Glomerular visceral epithelial cell (primary cell): ENCODE measurements around the gene MRPL58.
A peak's percentile ranks its signal among the peaks of the same experiment; 100 is the strongest.
"Not testable (repeated sequence)": the region's sequence is repeated elsewhere in the genome, so short reads cannot be mapped to it uniquely, and the experiment has no call there.

Experiments
- DNase-seq: peaks from one replicate; pipeline ENCODE4 v3.0.0-alpha.2; 2016; ENCODE audit errors: extremely low spot score

MRPL58 gene

DNA sequence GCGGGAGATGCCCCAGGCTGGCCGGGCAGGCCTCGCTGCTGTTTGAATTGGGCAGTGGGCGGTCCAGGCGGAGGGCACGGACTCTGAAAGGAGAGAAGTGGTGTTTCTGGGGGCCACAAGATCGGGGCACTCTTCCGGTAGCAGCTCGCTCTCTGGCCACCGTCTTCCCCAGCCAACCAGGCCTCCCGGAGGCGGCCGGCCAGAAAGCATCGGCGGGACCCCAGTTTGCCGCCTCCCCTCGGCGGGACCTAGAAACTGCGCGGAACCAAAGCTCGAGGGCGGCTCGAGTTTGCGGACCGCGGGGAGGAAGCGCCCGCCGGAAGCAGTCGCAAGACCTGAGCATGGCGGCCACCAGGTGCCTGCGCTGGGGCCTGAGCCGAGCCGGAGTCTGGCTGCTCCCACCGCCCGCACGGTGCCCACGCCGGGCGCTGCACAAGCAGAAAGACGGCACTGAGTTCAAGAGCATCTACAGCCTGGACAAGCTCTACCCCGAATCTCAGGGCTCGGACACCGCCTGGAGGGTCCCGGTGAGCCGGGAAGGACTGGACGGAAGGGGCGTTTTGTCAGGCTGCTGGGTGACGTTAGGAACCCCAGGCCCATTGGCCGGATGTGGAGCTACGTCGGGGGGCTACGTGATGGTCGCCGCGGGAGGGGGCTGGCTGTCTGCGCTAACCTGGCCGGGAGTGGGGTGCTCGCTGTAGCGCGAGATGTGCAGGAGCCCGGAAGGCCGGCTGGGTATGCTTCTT, at the start of gene MRPL58:
Gene MRPL58, plus strand, starts transcription at position 325 of the 746 bp plus-strand sequence. Its CDS starts 17 bp downstream, at position 342.
- peak; percentile 93 for DNase-seq

DNA sequence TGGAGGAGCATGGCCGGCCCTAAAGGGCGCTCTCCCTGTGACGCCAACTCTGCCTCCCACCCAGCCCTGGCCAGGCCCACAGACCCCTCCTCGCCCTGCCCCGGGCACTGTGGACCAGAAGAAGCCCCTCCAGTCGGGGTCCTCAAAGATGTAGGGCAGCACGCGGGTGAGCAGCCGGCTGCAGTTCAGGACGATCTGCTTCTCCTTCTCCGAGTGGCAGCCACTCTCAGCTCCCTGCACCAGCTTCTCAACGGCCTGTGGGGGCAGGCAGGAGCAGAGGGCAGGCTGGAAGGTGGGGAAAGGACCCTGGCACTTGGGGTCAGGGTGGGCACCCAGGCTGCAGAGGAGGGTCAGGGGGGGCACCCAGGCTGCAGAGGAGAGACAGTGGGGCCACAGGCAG, 48.8 kb upstream of the MRPL58 start:
- DNase-seq, result no peak

DNA sequence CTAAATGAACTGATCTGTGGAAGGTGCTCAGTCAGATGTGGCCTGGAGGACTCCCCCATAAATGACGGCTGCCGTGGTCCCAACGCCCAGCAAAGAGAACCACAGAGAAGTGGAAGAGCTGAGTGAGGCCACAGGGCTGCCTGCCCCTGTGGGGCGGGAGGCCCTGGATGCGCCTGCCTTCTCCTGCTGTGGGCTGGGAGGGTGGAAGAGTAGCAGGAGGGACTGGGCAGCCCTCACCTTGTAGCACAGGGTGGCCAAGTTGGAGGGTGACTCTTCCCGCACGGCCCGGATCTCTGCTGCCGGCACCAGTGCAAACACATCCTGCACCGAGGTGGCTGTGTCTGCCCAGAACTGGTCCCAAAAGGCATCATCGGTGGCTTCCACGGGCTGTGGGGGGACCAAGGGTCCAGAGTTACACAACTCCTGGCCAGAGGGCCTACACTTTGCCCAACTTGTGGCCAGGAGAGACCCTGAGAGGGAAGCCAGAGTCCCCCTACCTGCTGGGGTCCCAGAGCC, 48.2 kb upstream of the MRPL58 start:
- no peak for DNase-seq

DNA sequence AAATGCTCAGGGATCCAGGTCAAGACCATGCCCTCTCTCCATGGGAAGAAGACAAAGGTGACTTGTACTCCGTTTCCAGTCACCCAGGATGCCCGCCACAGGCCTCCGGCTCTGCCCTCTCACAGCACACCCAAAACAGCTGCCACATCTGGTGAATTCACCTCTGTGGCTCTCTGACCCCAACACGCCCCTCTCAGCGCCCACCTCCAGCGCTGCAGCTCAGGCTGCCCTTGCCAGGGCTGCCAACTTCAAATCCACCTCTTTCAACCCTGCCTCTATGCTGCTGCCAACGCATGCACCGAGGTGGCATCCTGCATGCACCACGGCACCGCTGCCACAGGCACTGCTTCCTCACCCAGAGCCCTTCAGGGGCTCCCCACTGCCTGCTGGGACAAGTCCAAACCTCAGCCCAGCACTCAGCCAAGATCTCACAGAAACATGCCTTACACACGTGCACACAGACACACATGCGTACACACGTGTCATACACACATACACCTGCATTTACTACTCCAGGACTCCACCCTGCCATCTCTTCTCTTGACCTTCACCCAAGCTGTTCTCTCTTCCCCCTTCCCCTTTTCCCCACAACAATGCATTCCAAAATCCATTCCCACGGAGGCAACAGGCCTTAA, 47.4 kb upstream of the MRPL58 start:
- DNase-seq, result no peak

DNA sequence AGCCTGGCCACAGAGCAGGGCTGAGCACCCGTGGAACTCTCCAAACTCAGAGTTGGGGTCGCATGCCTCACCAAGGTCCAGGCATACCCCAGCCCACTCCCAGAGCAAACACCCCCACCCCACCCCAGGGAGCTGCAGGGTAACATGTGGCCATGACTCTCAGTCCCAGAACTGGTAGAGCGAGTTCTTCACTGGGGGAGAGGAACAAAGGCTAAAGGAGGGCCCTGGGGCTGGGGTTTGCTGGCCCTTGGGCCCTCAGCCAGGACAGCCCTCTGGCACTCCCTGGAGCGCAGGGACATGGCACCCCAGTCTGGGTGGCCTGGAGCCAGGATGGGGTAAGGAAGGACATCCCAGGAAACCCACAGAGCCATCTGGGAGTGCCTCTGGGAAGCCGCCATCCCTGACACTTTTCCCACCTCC, 44.1 kb upstream of the MRPL58 start:
- DNase-seq, result no peak

DNA sequence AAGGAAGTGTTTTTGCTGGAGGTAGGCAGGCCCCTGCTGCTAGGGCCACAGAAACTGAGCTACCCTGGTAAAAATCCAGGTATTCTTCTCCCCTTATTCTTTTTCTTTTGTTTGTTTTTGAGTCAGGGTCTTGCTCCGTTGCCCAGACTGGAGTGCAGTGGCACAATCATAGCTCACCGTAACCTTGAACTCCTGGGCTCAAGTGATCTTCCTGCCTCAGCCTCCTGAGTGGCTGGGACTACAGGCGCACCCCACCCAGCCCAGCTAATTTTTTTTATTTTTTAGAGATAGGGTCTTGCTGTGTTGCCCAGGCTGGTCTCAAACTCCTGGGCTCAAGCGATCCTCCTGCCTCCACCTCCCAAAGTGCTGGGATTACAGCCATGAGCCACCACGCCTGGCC, 43.0 kb upstream of the MRPL58 start:
- DNase-seq, result not testable (repeated sequence)

DNA sequence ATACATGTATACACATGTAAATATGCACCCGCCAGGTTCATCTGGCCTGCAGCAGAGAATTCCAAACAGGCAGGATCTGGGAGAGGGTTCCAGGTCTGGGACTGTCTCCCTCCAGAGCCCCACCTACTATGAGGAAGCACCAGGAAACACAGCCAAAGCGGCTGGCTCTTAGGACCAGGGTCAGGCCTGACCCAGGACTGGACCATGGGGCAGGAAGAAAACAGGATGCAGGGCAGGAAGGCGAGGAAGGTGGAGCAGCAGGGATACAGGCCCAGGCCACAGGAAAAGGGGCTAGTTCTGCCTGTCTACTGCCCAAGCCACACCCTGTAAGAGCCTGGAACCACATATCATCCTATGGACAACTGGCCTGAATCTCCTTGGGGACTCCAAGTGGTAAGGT, 42.1 kb upstream of the MRPL58 start:
- no peak for DNase-seq

DNA sequence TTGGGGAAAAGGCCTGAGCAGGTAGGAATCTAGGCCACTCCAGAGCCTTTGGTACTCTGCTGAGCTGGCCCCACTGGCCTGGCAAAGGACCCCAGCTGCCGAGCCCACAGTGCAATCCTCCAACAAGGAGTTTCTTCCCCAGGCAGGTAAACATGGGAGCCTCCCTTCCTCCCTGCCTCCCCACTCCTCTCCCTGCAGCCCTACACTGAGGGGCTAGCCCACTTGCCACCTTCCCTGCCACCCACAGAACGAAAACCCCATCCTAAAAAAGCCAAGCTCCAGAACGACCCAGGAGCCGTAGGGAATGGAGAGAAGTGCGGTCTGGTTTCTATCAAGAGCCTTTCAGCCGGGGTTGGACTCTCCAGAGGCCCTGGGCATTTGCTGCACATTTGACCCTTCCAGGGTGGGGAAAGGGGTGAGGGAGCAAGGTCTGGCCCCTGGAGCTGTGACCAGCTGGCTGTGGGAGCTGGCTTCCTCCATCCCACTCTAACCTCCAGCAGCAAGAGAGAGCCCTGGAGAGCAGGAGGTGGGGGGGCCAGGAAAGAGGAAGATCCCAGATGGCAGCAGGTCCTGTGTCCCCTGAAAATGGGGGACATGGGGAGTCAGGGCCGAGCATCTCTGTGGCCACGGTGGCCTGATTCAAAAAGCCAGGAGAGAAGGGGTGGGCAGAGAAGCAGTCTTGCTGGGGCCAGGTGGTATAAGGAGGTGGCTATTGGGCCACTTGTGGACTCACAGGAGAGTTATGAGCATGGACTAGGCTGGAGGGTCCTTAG, 41.2 kb upstream of the MRPL58 start:
- no peak for DNase-seq

DNA sequence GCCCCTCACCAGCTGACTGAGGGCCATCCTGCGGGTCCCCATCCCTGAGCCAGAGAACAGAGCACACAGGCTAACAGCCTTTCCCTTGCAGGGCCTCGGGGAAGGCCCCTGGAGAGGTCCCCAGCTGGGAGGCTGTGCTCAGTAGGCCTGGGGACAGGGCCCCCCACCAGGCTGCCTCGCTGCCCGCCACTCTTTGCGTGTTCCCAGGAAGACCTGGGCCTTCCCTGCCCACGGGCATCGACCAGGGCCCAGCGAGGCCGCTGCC, 40.7 kb upstream of the MRPL58 start:
- no peak for DNase-seq

DNA sequence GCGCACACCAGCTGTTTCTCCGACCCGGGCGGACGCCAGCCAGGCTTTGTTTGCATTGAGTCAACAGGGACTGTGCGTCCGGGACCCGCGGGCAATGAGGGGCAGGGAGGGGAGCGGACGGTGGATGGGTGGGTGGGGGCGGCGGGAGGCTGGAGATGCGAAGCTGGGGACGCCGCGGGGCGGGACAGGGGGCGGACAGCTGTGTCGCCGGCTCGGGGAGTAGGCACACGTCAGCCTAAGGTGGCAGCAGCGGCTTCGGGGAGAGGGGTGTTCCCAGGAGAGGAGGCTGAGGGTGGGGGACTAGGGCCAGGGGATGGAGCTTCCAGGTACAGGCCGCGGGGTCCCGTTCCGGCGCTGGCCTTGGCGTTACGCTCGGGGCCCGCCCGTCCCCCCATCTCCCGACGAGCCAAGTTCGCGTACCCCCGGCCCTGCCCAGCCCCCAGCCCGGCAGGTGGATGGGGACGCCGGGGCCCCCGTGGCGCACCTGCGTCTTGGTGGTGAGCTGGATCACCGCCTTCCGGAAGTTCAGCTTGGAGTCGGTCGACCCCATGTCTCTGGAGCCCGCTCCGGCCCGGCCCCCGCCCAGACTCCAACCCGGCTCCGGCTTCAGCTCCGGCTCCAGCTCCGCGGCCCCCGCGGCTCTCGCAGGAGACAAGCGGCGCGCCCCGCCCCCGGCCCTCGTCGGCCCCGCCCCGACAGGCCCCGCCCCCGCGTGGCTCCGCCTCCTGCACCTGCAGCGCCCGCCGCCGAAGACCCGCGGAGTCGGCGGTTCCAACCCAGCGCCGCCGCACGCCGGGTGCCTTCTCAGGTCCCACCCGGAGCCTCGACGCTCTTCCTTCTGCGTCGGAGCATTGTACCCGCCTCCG, 40.1 kb upstream of the MRPL58 start, which contains the start of gene HID1:
Gene HID1, minus strand, starts transcription at position 653 of the 866 bp plus-strand sequence. Its CDS starts 103 bp downstream, at position 550.
- DNase-seq, result peak; percentile 39

DNA sequence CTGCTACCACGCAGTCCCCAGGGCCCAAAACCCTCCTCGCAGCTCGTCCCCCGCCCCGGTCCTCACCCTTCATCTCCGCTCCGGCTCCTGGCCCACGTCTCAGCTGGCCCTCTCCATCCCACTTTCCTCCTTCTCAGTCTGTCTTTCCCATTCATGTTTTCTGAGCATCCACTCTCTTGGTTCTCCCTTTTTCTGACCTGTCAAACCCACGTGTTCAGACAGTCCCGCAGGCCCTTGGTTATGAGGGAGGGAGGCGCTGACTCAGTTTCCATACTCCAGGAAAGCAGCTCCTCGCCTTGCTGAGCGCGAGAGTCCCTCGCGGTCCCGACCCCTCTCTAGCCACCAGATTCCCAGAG, 39.5 kb upstream of the MRPL58 start:
- DNase-seq, result no peak

DNA sequence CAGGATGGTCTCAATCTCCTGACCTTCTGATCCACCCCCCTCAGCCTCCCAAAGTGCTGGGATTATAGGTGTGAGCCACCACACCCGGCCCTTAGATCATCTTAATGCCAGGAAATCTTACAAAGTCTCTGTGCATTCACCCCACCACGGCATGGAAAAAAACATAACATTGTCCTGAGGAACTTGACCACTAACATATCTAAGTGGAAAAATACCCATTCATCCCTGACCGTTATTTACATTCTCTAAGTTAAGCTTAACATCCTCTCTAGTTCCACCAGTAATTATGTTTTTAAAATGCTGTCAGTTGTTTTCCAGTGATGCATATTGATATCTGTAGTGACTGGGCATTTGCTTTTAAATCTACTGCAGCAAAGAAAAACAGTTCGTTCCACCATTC, 36.5 kb upstream of the MRPL58 start:
- DNase-seq, result no peak

DNA sequence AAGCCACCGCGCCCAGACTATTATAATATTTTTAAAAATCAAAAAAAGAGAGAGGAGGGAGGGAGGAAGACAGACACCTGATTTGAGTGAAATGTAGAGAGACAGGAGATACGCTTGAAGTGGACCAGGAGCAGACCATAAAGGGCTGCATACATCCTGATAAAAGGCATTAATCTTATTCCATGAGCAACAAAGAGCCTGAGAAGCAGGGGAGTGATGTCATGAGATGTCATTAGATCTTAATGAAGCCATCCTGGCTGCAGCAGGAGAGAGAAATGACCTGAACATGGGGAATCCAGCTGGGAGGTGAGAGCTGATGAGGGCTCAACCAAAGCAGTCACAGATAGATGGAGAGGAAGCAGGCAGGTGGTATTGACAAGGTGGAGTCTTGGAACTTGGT, 34.7 kb upstream of the MRPL58 start:
- DNase-seq, result no peak

DNA sequence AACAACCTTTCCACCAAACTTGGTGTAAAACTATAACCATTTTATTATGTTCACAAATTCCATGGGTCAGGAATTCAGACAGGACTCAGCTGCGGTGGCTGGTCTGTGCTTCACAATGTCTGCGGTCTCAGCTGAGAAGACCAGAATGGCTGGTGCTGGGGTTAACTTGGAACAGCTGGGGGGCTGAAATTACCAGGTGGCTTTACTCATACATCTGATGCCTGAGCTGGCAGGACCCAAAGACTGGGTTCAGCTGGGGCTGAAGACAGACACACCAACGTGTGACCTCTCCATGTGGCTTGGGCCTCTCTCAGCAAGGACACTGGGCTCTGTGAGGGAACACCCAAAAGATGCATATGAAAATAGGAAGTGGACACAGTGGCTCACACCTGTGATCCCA, 34.2 kb upstream of the MRPL58 start:
- no peak for DNase-seq

DNA sequence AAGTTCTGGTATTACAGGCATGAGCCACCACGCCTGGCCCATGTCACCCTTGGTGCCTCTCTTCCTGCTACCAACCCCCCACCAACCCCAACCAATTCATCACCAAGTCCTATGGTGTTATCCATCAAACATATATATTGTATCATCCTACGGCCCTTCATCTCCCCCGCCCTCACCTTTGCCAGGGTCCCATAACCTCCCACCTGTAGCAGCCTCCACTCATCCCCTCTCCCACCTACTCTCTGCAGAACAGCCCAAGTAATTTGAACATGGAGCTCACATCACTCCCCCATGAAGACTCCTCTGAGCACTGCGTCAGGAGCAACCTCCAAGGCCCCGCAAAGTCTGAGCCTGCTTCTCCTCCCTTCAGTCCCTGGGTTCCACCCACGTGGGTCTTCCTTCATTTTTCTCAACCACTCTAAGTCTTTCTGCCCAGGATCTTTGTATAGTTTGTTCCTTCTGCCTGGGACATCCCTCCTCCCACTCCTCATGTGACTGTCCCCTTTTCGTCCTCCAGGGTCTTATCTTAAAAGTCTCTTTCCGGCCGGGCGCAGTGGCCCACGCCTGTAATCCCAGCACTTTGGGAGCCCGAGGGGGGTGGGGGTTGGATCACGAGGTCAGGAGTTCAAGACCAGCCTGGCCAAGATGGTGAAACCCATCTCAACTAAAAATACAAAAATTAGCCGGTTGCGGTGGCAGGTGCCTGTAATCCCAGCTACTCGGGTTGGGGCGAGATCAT, 32.9 kb upstream of the MRPL58 start:
- no peak for DNase-seq

DNA sequence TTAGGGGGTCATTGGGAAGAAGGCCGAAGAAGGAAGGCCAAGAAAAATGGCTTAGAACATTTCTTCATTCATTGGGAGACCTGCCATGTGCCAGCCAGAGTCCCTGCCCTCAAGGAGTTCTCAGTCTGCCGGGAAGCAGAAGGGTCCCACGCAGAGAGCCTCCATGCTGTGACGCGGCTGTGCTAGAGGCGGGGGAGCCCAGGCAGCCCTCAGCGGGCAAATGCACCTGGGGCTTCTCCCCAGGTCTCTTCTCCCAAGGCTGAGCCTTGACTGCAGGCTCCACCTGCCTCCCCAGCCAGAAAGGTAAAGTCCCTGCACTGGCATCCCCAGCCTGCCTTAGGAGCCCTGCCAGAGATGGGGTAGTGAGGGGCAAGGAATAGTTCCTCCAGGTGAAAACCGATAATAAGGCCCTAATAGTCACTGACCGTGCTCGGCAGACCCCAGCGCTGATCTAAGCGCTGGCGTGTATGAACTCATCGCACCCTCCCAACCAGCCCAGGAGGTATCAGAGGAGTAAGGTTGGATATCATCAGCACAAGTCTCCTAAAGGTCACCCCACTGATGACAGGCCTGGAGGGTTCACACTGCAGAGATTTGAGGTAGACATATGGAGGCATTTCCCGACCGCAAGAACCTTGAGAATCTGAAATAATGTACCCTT, 31.0 kb upstream of the MRPL58 start:
- DNase-seq, result no peak

DNA sequence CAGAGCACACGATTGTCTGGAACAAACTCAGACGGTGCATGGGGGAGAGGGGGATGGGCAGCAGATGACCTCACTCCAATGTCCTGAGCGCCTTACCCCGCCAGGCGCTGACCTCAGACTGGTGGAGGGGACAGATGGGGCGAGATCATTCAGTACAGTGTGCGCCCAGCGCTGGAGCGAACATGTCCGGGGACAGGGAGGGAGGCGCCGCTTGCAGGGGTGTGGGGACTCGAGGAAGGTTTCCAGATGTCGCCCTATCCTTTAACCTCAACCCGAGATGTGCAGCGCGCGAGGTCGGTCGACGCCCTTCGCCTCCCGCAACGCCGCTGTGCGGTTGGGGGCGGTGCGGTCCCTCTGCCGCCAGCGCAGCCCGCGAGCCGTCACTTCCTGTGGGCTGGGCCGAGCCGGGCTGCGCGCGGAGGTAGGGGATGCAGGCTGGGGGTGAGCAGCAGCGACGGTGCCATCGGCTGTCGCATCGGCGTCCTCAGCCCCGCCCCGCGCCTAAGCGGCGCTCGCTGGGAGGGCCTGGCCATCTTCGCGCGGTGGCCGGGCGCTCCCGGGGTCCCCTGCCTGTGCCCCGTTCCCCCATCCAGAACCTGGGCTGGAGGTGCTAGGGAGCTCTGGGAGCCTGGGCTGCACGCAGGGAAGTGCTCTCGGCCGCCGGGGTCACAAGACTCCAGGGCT, 30.3 kb upstream of the MRPL58 start:
- DNase-seq, result peak; percentile 79

DNA sequence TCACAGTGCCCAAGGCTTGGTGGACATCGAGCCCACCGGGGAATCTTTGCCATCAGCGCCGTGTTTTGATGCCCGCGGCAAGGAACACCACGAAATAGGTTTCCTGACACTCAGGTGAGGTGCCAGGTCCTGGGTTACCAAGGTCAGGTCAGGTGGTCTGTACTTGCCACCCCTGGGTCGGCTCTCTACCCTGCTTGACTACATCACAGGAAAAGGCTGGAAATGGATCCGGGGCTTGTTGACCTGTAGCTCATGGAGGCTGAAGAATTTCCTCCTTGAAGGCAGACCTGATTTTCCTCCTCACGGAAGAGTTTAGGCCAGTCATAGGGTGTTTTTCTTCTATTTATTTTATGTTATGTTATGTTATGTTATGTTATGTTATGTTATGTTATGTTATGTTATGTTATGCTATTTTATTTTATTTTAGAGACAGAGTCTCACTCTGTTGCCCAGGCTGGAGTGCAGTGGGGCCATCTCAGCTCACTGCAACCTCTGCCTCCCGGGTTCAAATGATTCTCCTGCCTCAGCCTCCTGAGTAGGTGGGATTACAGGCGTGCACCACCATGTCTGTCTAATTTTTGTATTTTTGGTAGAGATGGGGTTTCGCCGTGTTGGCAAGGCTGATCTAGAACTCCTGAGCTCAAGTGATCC, 29.7 kb upstream of the MRPL58 start:
- DNase-seq, result peak; percentile 37

DNA sequence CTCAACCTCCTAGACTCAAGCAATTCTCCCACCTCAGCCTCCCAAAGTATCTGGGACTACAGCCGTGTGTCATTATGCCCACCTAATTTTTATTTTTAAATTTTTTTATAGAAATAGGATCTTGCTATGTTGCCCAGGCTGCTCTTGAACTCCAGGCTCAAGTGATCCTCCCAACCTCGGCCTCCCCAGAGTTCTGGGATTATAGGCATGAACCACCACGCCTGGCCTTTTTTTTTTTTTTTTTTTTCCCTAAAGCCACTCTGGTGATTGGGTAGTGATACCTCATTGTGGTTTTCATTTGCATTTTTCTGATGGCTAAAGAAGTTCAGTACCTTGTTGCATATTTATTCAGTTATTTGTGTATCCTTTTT, 26.3 kb upstream of the MRPL58 start:
- DNase-seq, result no peak
